A673 (cell line): ENCODE results near the gene MED22. TPM values are rescaled to one million over a fixed set of nuclear protein-coding genes. Genes with fewer than 3 reads are reported as not detected.

Experiments
- BruUV-seq: library from RNA; stranded (reverse); fragments of 400-500 nt; replicated peaks from 2 replicates; lab custom pipeline; 2021; lab: Mats Ljungman, UMichigan
- CTCF ChIA-PET: fragments of 300-600 bp; sonication (Branson Sonifier 250); formaldehyde crosslinking; loops from one replicate; lab custom pipeline; 2022; ENCODE audit warnings: antibody characterized with exemption; lab: Charles Lee
- POLR2A ChIA-PET: fragments of 300-600 bp; sonication (Branson Sonifier 250); formaldehyde crosslinking; loops from one replicate; lab custom pipeline; 2022; ENCODE audit warnings: antibody characterized with exemption; ENCODE audit not compliant: low non-redundant PET; lab: Charles Lee
- DNase-seq: peaks from one replicate; pipeline ENCODE4 v3.0.0-alpha.2; 2015; ENCODE audit warnings: low spot score
- H3K27ac ChIP-seq: fragments of 200-600 bp; sonication (generic); 2 replicates; pipeline ENCODE4 v1.5.1; 2016; ENCODE audit warnings: mixed run types, low read depth, mild to moderate bottlenecking, mixed read lengths, antibody characterized with exemption, low read length; ENCODE audit not compliant: poor library complexity, severe bottlenecking
- H3K27me3 ChIP-seq: fragments of 200-600 bp; sonication (generic); replicated peaks from 2 replicates; pipeline ENCODE4 v1.6.1; 2017; ENCODE audit warnings: mixed run types, low read depth, mild to moderate bottlenecking, mixed read lengths, antibody characterized with exemption, low read length; ENCODE audit not compliant: insufficient read depth, poor library complexity
- H3K36me3 ChIP-seq: fragments of 200-600 bp; sonication (generic); 2 replicates; pipeline ENCODE4 v1.6.1; 2016; ENCODE audit warnings: mixed run types, mild to moderate bottlenecking, mixed read lengths, antibody characterized with exemption, low read length; ENCODE audit not compliant: insufficient read depth, poor library complexity, severe bottlenecking
- H3K4me1 ChIP-seq: fragments of 200-600 bp; sonication (generic); 2 replicates; pipeline ENCODE4 v1.6.1; 2017; ENCODE audit warnings: mixed run types, mild to moderate bottlenecking, mixed read lengths, antibody characterized with exemption, low read length; ENCODE audit not compliant: insufficient read depth, poor library complexity, severe bottlenecking
- H3K4me3 ChIP-seq: fragments of 200-600 bp; sonication (generic); 2 replicates; pipeline ENCODE4 v1.5.1; 2016; ENCODE audit warnings: low read depth, mixed run types, mild to moderate bottlenecking, mixed read lengths, low read length; ENCODE audit not compliant: poor library complexity, severe bottlenecking
- H3K9me3 ChIP-seq: fragments of 200-600 bp; sonication (generic); 2 replicates; pipeline ENCODE4 v1.6.1; 2016; ENCODE audit warnings: mixed run types, low read depth, mild to moderate bottlenecking, mixed read lengths, antibody characterized with exemption, low read length; ENCODE audit not compliant: poor library complexity, severe bottlenecking
- EZH2 ChIP-seq: fragments of 200-600 bp; sonication (generic); IDR thresholded peaks from 2 replicates; pipeline ENCODE4 v1.6.1; 2017; ENCODE audit warnings: borderline replicate concordance, low read depth, mild to moderate bottlenecking, mixed read lengths, antibody characterized with exemption, low read length; ENCODE audit not compliant: poor library complexity, severe bottlenecking
- intact Hi-C: fragments of 100-400 bp; cut with micrococcal nuclease; formaldehyde crosslinking; loops from one replicate; pipeline ENCODE4 v1.10.0; 2022; ENCODE audit not compliant: unreplicated experiment
- total RNA-seq: library from RNA; stranded (reverse); gene quantifications from 2 replicates; pipeline ENCODE4 v1.2.3, GENCODE V29; 2021
- TF ChIP-seq, protein P1 (sequence below): fragments of 300-800, 200-600 bp; sonication (generic); conservative IDR thresholded peaks from 2 replicates; pipeline ENCODE4 v1.5.1; 2017; ENCODE audit warnings: low read depth, mild to moderate bottlenecking, antibody characterized with exemption, low read length, moderate library complexity, mixed read lengths

The MED22 gene
- total RNA-seq, 1 experiment from 2014 or later = 46.2 TPM

DNA sequence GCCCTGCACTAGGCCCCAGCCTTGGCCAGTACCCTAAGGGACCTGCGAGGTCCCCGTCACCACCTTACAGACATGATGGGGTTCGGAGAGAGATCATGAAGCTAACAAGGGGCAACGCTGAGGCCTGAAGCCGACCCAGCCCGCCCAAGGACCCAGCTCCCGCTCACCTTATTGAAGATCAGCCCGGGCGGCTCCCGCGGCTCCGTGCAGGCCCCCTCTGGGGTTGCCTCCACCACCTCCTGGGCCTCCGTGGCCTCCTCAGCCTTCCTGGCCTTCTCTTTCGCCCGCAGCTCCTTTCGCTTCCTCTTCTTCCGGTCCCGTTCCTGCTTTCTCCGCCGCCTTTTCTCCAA, 15.6 kb downstream of the MED22 start:
- no peaks in the 10 kb centered on the region for H3K27me3 ChIP-seq
- CTCF ChIA-PET = no interaction called here
- POLR2A ChIA-PET = no interaction called here
- peaks cover 14% of the 10 kb centered on the region for H3K4me1 ChIP-seq
- no peak for DNase-seq
- no peak overlapping the region for H3K4me3 ChIP-seq
- H3K27ac ChIP-seq = no peak overlapping the region
- no TSS peak for BruUV-seq
- TF ChIP-seq EZH2 = no peak
- TF ChIP-seq, protein P1, sequence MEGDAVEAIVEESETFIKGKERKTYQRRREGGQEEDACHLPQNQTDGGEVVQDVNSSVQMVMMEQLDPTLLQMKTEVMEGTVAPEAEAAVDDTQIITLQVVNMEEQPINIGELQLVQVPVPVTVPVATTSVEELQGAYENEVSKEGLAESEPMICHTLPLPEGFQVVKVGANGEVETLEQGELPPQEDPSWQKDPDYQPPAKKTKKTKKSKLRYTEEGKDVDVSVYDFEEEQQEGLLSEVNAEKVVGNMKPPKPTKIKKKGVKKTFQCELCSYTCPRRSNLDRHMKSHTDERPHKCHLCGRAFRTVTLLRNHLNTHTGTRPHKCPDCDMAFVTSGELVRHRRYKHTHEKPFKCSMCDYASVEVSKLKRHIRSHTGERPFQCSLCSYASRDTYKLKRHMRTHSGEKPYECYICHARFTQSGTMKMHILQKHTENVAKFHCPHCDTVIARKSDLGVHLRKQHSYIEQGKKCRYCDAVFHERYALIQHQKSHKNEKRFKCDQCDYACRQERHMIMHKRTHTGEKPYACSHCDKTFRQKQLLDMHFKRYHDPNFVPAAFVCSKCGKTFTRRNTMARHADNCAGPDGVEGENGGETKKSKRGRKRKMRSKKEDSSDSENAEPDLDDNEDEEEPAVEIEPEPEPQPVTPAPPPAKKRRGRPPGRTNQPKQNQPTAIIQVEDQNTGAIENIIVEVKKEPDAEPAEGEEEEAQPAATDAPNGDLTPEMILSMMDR = no peak
- H3K9me3 ChIP-seq = no peaks in the 10 kb centered on the region
- intact Hi-C loops = no loop called here
- peaks cover 49% of the 10 kb centered on the region for H3K36me3 ChIP-seq

DNA sequence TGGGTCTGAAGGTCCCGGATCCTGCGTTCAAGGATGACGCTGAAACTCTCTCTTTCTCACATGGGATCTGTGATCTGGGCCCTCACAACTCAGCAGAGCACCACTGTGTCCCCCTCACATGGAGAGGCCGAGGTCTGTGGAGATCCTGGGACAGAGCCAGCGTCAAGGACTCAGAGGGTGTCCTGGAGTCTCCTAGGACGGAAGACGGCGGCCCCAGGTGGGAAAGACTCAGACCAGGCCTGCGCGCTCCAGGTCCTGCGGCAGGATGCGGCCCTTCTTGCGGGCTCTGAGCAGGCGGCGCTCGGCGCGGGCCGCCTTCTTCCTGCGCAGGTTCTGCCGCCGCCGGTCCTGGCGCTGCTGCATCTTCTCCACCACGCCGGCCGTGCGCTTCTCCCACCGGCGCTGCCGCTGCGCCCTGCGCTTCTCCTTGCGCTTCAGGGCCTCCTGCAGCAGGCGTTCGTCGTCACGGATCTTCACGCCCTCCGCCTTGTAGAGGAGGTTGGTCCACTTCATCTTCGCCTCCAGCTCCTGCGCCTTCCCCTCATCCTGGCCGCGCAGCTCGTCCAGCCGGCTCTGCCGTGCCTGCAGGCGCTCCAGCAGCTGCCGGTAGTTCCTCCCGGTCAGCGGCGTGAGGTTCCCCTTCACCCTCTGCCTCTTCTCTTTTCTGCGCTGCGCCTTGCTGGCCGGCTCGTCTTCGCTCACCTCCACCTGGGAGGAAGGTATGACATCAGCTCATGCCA, 16.1 kb downstream of the MED22 start:
- ChIA-PET POLR2A (no interaction called here), CTCF (no interaction called here)
- intact Hi-C loops = no loop called here
- no peak overlapping the region for H3K4me3 ChIP-seq
- no peak overlapping the region for H3K27ac ChIP-seq
- H3K9me3 ChIP-seq = no peaks in the 10 kb centered on the region
- BruUV-seq = no TSS peak
- no peak for TF ChIP-seq EZH2
- H3K36me3 ChIP-seq = peaks cover 49% of the 10 kb centered on the region
- no peaks in the 10 kb centered on the region for H3K27me3 ChIP-seq
- peaks cover 11% of the 10 kb centered on the region for H3K4me1 ChIP-seq
- no peak for DNase-seq

DNA sequence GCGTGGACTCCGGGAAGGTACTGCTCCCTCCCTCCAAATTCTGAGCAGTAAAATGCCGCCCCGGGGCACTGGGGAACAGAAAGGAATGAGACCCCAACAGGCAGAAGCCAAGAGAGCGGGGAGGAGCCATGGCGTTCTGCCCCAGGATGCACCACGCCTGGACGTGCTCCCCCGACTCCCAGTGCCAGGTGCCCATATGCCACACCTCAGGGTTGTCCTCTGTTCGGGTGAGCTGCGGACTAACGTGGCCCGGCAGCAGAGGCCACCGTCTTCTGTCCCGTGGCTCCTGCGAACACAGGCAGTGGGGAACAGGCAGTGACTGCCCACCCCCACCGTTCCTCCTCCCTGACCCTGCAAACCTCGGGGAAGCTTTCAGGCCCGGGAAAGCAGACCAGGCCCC, 16.7 kb downstream of the MED22 start:
- Histone ChIP-seq H3K9me3 (no peaks in the 10 kb centered on the region), H3K4me1 (peaks cover 11% of the 10 kb centered on the region), H3K4me3 (no peak overlapping the region), H3K27me3 (no peaks in the 10 kb centered on the region), H3K27ac (no peak overlapping the region), H3K36me3 (peaks cover 49% of the 10 kb centered on the region)
- no peak for DNase-seq
- ChIA-PET POLR2A (no interaction called here), CTCF (no interaction called here)
- TF ChIP-seq, protein P1 = no peak
- TF ChIP-seq EZH2 = no peak
- no TSS peak for BruUV-seq
- intact Hi-C loops = no loop called here
